HG03103 (cell line): ENCODE results near the gene SLC28A3.

ENCODE experiments used
- ATAC-seq: cut with Tn5 transposase; IDR thresholded peaks from one replicate; pipeline ENCODE4 v1.9.1; 2021; ENCODE audit warnings: low read depth; ENCODE audit not compliant: unreplicated experiment

The SLC28A3 gene

GRCh38 chr9:84254972-84255371, 85.6 kb downstream of the SLC28A3 start:
- ATAC-seq: no peak

- ATAC-seq: no peak
These were observed 88.6 kb downstream of the SLC28A3 start for GRCh38 chr9:84251921-84252320.

DNA sequence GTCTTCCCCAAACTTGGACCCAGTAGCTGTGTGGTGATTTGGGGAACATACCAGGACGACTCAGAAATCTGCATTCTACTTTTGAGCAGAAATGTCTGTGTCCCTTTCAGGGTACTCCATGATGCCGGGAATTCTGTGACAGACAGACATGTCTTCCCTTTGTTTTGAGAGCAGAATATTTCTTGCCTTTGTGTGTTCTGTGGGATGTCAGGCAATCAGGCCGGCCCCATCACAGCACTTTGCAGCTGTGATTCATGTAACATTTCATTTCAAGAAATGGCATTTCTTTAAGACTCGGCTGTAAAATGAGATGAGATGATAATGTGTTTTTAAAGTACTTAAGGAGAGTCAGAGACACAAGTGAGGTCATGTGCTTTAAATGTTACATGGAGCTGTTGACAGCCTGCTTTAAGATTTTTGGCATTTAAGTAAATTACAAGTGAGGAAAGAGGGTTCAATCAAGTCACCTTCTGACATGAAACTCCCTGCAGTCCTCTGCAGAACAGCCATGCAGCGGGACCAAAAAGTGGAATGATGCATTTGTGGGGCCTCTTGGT, 98.7 kb downstream of the SLC28A3 start:
- ATAC-seq: no peak

- no peak for ATAC-seq
These were observed 101.2 kb downstream of the SLC28A3 start for GRCh38 chr9:84239343-84239742.

DNA sequence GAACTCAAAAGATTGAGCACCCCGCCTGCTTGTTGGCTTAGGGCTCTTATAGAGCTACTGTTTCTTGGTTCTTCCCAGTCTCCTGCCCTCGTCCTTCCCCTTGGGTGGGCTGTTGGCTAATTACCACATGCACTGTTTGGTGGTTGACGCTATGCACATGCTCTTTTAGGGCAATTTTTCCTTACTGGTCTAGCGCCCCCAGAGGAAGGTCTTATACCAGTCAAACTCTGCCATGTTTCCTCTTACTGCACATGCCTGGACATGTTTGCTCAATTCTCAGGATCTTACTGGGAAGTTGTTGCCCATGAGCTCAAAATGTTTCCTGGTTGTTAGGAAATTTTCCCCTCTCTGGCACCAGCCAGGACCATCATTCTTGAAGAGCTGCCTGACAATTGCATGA, 101.9 kb downstream of the SLC28A3 start:
- ATAC-seq: no peak

DNA sequence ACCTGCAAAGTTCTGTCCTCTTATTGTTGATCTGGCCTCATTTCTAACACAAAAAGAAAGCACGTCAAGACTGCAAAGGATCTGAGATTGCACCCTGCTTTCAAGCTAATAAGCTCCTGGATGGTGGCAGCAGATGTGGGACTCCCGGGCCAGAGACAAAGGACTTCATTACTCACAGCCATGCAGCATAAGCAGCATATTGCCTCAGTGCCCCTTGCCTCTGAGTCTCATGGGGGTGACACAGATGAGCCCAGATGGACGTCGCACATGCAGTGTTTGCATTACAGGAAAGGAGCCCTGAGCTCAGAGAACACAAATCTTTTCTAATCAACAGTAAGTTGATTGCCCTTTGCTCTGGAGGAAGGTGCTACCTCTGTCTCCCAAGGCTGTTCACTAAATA, 105.0 kb downstream of the SLC28A3 start:
- ATAC-seq: no peak

- ATAC-seq: no peak
These were observed 110.0 kb downstream of the SLC28A3 start for GRCh38 chr9:84230355-84231145.

DNA sequence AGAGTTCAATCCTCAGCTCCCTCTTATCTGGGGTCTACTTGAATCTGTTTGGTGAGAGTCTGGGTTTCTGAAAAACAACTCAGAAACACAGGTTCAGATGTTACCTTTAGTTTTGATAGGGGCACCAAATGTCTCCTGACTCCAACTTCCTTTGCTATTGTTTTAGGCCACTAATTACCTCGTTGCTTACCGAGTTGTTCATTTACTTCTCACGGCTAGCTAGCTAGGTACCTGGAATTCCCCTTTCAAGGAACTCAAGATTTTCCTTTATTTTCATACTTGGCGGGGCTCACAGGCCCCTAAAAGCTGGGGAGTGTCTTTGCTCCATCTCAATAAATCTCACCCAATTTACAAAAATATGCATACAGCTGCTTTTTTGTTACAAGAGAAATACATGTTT, 111.4 kb downstream of the SLC28A3 start:
- no peak for ATAC-seq

DNA sequence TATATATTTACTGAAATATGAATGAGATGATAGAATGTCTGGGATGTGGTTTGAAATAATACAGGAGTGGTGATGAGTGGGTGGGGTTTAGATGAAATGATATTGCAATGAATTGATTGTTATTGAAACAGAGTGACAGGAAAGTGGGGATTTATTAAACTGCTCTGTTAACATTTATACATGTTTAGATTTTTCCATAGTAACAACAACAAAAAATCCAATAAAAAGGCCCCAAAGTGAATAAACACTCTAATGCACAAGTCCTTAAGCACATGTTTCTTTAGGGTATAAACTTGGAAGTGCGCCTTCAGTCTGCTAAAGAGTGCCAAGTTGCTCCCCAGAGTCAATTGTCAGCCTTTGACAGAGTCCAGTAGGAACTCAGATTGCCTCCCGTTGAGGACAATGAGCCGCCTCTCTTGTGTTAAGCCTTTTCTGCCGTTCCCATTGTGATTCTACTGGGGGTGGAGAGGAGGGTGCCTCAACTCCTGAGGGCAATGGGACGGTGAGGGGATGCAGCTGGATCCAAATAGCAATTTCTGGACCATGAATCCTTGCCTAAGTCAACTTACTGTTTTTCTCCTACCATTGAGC, 112.3 kb downstream of the SLC28A3 start:
- ATAC-seq: no peak

DNA sequence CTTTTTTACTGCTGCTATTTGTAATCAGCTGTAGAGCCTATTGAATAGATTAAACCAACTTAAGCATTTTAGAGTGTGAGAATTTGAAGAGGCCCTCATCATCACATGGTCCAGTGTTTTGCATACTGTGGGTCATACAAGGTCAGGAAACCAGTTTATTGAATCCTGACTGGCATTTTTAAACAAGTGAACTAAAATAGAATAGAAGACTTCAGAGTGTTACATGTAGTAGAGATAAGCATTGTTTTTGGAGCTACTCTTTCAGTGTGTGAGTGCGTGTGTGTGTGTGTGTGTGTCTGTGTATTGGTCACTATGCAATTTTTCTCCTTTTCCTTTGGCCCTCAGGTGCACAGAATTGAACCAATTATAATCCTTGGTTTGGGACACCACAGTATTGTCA, 114.4 kb downstream of the SLC28A3 start:
- no peak for ATAC-seq
